Stimulated activated CD8-positive, alpha-beta memory T cell treated with anti-CD3 and anti-CD28 coated beads, Interleukin-7, amount 100 ng/mL, for 48 hours (primary cell): ENCODE results near the gene C12orf50.
"Not testable (repeated sequence)": the region's sequence is repeated elsewhere in the genome, so short reads cannot be mapped to it uniquely, and the experiment has no call there.

ENCODE experiments used
- DNase-seq, 2 donors: peaks; one replicate each; pipeline ENCODE4 v3.0.0-alpha.2; 2020; ENCODE audit warnings: low read depth in 1 of 2; ENCODE audit errors: extremely low read depth in 1 of 2

C12orf50 gene

GRCh38 chr12:88029093-88029665, at the start of gene C12orf50:
C12orf50 (minus strand) TSS chr12:88029401; CDS start chr12:88026962, 2,439 bp downstream.
- no peak for DNase-seq

GRCh38 chr12:88067301-88067700, 38.1 kb upstream of the C12orf50 start:
- no peak for DNase-seq

- DNase-seq = no peak
Observed at GRCh38 chr12:88063375-88063774, 34.2 kb upstream of the C12orf50 start.

- DNase-seq = no peak
Observed at GRCh38 chr12:88062474-88062873, 33.3 kb upstream of the C12orf50 start.

- no peak for DNase-seq
Observed at GRCh38 chr12:88058719-88059077, 29.5 kb upstream of the C12orf50 start.

- no peak for DNase-seq
Observed at GRCh38 chr12:88057994-88058718, 29.0 kb upstream of the C12orf50 start.

- DNase-seq = no peak
Observed at GRCh38 chr12:88056571-88056970, 27.4 kb upstream of the C12orf50 start.

- no peak for DNase-seq
Observed at GRCh38 chr12:88052686-88053085, 23.5 kb upstream of the C12orf50 start.

- DNase-seq = no peak
Observed at GRCh38 chr12:88044035-88044434, 14.8 kb upstream of the C12orf50 start.

GRCh38 chr12:88037770-88038169, 8.6 kb upstream of the C12orf50 start:
- DNase-seq = no peak

GRCh38 chr12:88036353-88036965, 7.3 kb upstream of the C12orf50 start:
- no peak for DNase-seq

GRCh38 chr12:88035907-88036289, 6.7 kb upstream of the C12orf50 start:
- no peak for DNase-seq

- DNase-seq = peak; percentile 77 to 84
Observed at GRCh38 chr12:88035271-88035906, 6.2 kb upstream of the C12orf50 start.

GRCh38 chr12:88031161-88031560, 2.0 kb upstream of the C12orf50 start:
- not testable (repeated sequence) for DNase-seq

GRCh38 chr12:88026196-88026595, 3.0 kb downstream of the C12orf50 start:
- DNase-seq = no peak

GRCh38 chr12:88017964-88018363, 11.2 kb downstream of the C12orf50 start:
- no peak for DNase-seq

- no peak for DNase-seq
Observed at GRCh38 chr12:88015825-88016224, 13.4 kb downstream of the C12orf50 start.

- DNase-seq = no peak
Observed at GRCh38 chr12:88011755-88012154, 17.4 kb downstream of the C12orf50 start.

- no peak for DNase-seq
Observed at GRCh38 chr12:88006351-88006750, 22.9 kb downstream of the C12orf50 start.

- DNase-seq = no peak
Observed at GRCh38 chr12:88001327-88001726, 27.9 kb downstream of the C12orf50 start.

- DNase-seq = no peak
Observed at GRCh38 chr12:87995581-87996178, 33.5 kb downstream of the C12orf50 start.
